GM12874 (cell line): ENCODE results near the gene B4GALT3.

Source experiments
- TF ChIP-seq, protein P1 (sequence below): IDR thresholded peaks from 2 replicates; pipeline ENCODE4 v1.5.1; 2011; ENCODE audit warnings: low read depth, mild to moderate bottlenecking, control low read depth, low read length, moderate library complexity; ENCODE audit not compliant: insufficient read depth

The B4GALT3 gene

GRCh38 chr1:161137881-161138280 is 39.4 kb downstream of the B4GALT3 start:
- TF ChIP-seq, protein P1, sequence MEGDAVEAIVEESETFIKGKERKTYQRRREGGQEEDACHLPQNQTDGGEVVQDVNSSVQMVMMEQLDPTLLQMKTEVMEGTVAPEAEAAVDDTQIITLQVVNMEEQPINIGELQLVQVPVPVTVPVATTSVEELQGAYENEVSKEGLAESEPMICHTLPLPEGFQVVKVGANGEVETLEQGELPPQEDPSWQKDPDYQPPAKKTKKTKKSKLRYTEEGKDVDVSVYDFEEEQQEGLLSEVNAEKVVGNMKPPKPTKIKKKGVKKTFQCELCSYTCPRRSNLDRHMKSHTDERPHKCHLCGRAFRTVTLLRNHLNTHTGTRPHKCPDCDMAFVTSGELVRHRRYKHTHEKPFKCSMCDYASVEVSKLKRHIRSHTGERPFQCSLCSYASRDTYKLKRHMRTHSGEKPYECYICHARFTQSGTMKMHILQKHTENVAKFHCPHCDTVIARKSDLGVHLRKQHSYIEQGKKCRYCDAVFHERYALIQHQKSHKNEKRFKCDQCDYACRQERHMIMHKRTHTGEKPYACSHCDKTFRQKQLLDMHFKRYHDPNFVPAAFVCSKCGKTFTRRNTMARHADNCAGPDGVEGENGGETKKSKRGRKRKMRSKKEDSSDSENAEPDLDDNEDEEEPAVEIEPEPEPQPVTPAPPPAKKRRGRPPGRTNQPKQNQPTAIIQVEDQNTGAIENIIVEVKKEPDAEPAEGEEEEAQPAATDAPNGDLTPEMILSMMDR: no peak

DNA sequence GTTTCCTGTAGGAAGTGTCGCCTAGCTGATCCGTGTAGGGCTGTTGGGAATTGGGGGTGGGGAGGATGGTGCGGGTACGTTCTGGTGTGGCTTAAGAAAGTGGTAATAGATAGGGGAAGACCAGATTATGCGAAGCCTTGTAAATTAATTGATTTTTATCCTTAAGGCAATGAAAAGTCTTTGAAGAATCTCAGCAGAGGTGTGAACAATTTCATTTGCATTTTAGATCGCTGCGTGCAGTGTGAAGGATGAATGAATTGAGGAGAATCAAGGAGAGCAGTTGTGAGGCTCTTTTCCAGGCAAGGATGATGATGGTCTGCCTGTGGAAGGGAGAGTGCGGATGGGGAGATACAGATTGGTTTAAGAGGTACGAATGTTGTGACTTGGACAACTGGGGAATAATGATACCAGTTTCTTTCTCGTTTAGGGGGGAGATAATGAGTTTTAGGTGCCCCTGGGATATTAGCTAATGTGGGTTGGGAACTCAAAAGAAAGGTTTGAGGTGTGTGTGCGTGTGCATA is 44.0 kb downstream of the B4GALT3 start:
- TF ChIP-seq, protein P1: no peak

DNA sequence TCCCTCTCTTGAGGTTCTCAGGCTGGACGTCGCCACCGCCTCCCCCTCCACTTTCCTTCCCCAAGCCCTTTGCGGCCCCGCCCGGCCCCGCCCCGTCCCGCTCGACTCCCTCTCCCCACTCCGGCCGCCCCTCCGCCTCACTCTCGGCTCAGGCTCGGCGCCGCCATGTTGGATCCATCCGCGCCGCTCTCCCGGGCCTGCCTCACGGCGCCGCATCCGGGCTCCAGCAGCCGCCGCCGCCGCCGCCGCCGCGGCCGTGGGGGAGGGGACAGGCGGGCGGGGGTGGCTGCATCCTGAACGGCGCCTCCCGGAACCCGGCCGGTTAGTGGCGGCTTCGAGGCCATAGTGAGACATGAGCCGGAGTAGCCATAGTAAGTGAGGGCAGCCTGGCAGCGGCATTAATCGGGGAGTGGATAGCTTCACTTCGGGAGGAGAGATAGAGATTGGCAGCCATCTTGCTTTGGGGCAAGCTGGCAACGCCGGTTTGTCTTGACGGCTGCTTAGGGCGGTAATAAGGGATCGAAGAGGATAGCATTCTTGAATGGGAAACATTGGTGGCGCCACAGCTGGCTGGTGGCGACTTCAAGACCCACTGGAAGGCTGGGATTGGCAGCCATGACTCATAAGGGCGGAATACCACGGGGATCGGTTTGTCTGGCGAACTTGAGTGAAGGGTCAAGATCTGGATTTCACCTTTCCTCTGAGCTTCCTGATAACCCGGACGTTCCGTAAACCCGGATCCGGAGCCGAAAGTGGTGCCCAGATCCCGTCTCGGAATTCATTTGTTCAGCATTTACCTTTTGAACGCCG is 44.7 kb downstream of the B4GALT3 start, which contains the start of gene DEDD:
DEDD (minus strand) TSS at position 258 of the 810 bp plus-strand sequence. CDS start 8,205 bp downstream, outside the sequence.
- TF ChIP-seq, protein P1: no peak

GRCh38 chr1:161131523-161132409 is 45.5 kb downstream of the B4GALT3 start:
- TF ChIP-seq, protein P1: no peak

DNA sequence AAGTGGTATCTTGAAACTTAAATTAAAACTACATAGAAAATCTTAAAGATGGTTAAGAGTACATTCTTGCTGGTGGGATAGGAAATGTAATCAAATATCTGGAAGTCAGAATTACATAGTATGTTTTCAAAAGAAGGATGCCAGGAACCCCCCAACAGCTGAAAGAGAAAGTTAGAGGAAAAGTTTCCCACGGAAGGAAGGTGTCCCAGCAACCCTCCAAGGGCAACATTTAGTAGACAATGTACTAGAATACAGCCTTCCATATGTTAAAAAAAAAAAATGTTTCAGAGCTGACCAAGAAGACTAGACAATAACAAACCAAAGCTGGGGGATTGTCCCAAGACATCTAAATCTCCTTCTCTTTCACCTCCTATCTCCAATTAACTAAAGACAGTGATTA is 47.0 kb downstream of the B4GALT3 start:
- TF ChIP-seq, protein P1: no peak

DNA sequence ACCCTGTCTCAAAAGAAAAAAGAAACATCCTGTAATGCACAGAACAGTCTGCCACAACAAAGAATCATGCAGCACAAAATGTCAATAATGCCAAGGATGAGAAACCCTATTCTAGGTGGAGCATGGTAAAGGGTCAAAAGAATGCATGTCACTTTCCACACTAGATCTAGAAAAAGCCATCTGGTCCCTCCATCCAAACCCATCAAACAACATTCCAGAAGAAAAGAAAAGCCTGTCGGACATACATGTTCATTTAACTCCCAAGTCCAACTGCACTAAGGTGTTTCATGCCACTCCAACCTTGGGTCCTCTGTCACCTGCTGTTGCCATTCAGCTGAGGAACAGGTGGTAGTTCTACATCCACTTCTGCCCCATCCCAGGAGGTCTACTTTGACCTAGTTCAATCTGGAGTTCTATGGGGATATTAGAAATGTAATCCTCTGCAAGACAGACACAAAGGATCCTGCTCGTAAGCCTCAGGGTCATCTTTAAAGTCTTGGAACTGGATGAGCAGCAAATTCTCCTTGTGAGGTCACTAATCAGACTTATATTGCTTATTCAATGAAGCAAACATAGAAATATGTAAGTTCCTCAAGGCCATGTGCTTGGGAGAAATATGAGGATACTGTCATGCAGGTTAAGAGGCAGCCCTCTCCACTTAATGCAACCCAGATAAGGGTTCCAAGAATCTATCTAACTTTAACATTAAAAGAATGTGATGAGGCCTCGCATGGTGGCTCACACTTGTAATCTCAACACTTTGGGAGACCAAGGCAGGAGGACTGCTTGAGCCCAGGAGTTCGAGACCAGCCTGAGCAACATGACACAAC is 48.5 kb downstream of the B4GALT3 start:
- TF ChIP-seq, protein P1: no peak

- TF ChIP-seq, protein P1: no peak
These were observed 49.7 kb downstream of the B4GALT3 start for GRCh38 chr1:161127649-161128048.
